Activated naive CD4-positive, alpha-beta T cell (primary cell): Measurements from ENCODE around the gene CLPSL2.
"Not testable (repeated sequence)": the region's sequence is repeated elsewhere in the genome, so short reads cannot be mapped to it uniquely, and the experiment has no call there.

ENCODE experiments used
- DNase-seq, 4 experiments: peaks; one replicate each; lab custom pipeline; 2025; lab: John Stamatoyannopoulos, UW

Gene CLPSL2

GRCh38 chr6:35776364-35777215 lies at the start of gene CLPSL2:
CLPSL2 (plus strand) TSS chr6:35776598; CDS start chr6:35776619, 21 bp downstream.
- DNase-seq = no peak

- DNase-seq = no peak
Measured at GRCh38 chr6:35727231-35727934, 49.0 kb upstream of the CLPSL2 start.

GRCh38 chr6:35727935-35728682 lies 48.3 kb upstream of the CLPSL2 start:
- peak; percentile 43 to 85 (median 61) for DNase-seq

- DNase-seq = peak in 1 of 4 experiments; percentile 36
Measured at GRCh38 chr6:35728683-35729678, 47.4 kb upstream of the CLPSL2 start.

- no peak for DNase-seq
Measured at GRCh38 chr6:35729722-35730121, 46.7 kb upstream of the CLPSL2 start.

GRCh38 chr6:35730745-35731413 lies 45.5 kb upstream of the CLPSL2 start:
- DNase-seq = no peak

- DNase-seq = peak; percentile 72 to 94 (median 86)
Measured at GRCh38 chr6:35731414-35731735, 45.0 kb upstream of the CLPSL2 start.

- DNase-seq = peak; percentile 71 to 94 (median 89)
Measured at GRCh38 chr6:35731736-35732532, 44.5 kb upstream of the CLPSL2 start.

GRCh38 chr6:35733633-35734032 lies 42.8 kb upstream of the CLPSL2 start:
- no peak for DNase-seq

GRCh38 chr6:35734319-35734718 lies 42.1 kb upstream of the CLPSL2 start:
- DNase-seq = not testable (repeated sequence)

- DNase-seq = no peak
Measured at GRCh38 chr6:35735452-35735851, 40.9 kb upstream of the CLPSL2 start.

- DNase-seq = peak; percentile 56 to 79 (median 74)
Measured at GRCh38 chr6:35736253-35736894, 40.0 kb upstream of the CLPSL2 start.

- DNase-seq = no peak
Measured at GRCh38 chr6:35736982-35737412, 39.4 kb upstream of the CLPSL2 start, which contains the start of gene ARMC12. ARMC12 (plus strand) TSS chr6:35737032; CDS start chr6:35737109, 77 bp downstream.

- no peak for DNase-seq
Measured at GRCh38 chr6:35737413-35738211, 38.8 kb upstream of the CLPSL2 start.

GRCh38 chr6:35739645-35740524 lies 36.5 kb upstream of the CLPSL2 start:
- DNase-seq = no peak

- DNase-seq = no peak
Measured at GRCh38 chr6:35742842-35743241, 33.6 kb upstream of the CLPSL2 start.

GRCh38 chr6:35745509-35745908 lies 30.9 kb upstream of the CLPSL2 start:
- DNase-seq = no peak
